H1 (cell line): ENCODE results near the gene SLC13A5. TPM values are rescaled to one million over a fixed set of nuclear protein-coding genes. Genes with fewer than 3 reads are reported as not detected.

Experiments used
- CBX8 ChIP-seq: fragments of 300-800, 300-1000 bp; sonication (generic); IDR thresholded peaks from 2 replicates; pipeline ENCODE4 v1.7.1; 2016; ENCODE audit warnings: low read depth, low read length, borderline replicate concordance
- CEBPB ChIP-seq: IDR thresholded peaks from 2 replicates; pipeline ENCODE4 v1.6.1; 2012; ENCODE audit warnings: low read depth, low read length
- EP300 ChIP-seq, 2 experiments: IDR thresholded peaks; 1 replicate in 1 of 2; 2 replicates in 1 of 2; pipeline ENCODE4 v1.6.1; 2011 to 2012; ENCODE audit warnings: low read depth in 2 of 2, low read length in 2 of 2, mild to moderate bottlenecking in 2 of 2, borderline replicate concordance in 1 of 2, inconsistent platforms in 1 of 2, moderate library complexity in 1 of 2
- HDAC2 ChIP-seq, 2 experiments: fragments of 300-600 bp in 1 of 2; sonication (generic) in 1 of 2; IDR thresholded peaks; 2 replicates each; pipeline ENCODE4 v1.6.1; 2011 to 2012; ENCODE audit warnings: low read depth in 2 of 2, low read length in 2 of 2, mild to moderate bottlenecking in 2 of 2, moderate library complexity in 2 of 2, borderline replicate concordance in 1 of 2, inconsistent platforms in 1 of 2
- NRF1 ChIP-seq: IDR thresholded peaks from 2 replicates; pipeline ENCODE4 v1.6.1; 2011; ENCODE audit warnings: mild to moderate bottlenecking, low read depth, low read length, improper control_type of control experiment
- SP2 ChIP-seq: IDR thresholded peaks from 2 replicates; pipeline ENCODE4 v1.6.1; 2012; ENCODE audit warnings: mild to moderate bottlenecking, low read length, inconsistent platforms
- polyA plus RNA-seq, 7 experiments: library from polyadenylated mRNA; depleted of rRNA in 3 of 7; stranded (reverse) in 5 of 7; unstranded in 2 of 7; fragments of >200 nt in 5 of 7; fragments of 200-250 nt in 2 of 7; gene quantifications; 1 replicate in 5 of 7; 2 replicates in 1 of 7; 4 replicates in 1 of 7; pipeline versions ENCODE4 v1.2.1 to v1.2.3, GENCODE V29; 2011 to 2013; ENCODE audit warnings: missing spikeins in 2 of 7, mixed read lengths in 2 of 7
- total RNA-seq: library from RNA; stranded (reverse); fragmentation: NEBNext Ultra II Directional; extraction: Animal tissue kit (Norgen Biotek cat#: 25700); gene quantifications from 2 replicates; pipeline ENCODE4 v1.2.1, GENCODE V29; 2021
- TF ChIP-seq, protein P1 (sequence below): IDR thresholded peaks from 2 replicates; pipeline ENCODE4 v1.6.1; 2012; ENCODE audit warnings: inconsistent platforms

SLC13A5 gene
- total and polyA plus RNA-seq, 2 of the 8 experiments (the other 6 are each of a cell fraction or from before 2014, with no cell fraction given), result 2.1 to 2.6 TPM

DNA sequence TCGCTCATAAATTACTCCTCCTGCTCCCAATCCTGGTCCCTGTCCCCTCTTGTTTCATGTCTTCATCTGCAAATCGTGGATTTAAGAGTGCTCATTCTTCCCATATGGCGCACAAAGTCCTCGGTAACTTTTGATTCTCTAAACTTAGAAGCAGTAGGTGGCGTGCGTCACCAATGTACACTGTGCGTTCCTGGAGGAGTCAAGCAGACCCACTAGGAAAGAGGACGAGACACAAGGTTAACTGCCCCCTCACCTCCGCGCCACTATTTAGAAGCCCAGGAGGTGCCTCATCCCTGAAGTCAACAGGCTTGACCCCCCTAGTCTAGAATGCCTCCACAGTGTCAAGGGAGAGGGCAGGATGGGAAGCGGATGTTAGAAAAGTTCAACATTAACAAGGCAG is 2.9 kb downstream of the SLC13A5 start (continued):
- no peak for TF ChIP-seq SP2
- TF ChIP-seq NRF1, result no peak
- no peak for TF ChIP-seq HDAC2 (IDR thresholded peaks at IDR 0.05; ENCODE audit: borderline replicate concordance in 1 of 2, low read depth in 2 of 2, low read length in 2 of 2)
- no peak for TF ChIP-seq CEBPB
- no peak for TF ChIP-seq EP300 (IDR thresholded peaks at IDR 0.05; ENCODE audit: borderline replicate concordance in 1 of 2, low read depth in 2 of 2, low read length in 2 of 2)
- TF ChIP-seq, protein P1, sequence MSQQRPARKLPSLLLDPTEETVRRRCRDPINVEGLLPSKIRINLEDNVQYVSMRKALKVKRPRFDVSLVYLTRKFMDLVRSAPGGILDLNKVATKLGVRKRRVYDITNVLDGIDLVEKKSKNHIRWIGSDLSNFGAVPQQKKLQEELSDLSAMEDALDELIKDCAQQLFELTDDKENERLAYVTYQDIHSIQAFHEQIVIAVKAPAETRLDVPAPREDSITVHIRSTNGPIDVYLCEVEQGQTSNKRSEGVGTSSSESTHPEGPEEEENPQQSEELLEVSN, result no peak
- TF ChIP-seq CBX8, result no peak
- TF ChIP-seq, all 59 proteins: peak for 0
